ENCODE results near the gene CALR3.

Gene CALR3

GRCh38 chr19:16435999-16436650, 59.8 kb downstream of the CALR3 start:
- DNase-seq (ENCODE audit: insufficient read length, low spot score) (no peak), FAIRE-seq (peak; percentile 58)

DNA sequence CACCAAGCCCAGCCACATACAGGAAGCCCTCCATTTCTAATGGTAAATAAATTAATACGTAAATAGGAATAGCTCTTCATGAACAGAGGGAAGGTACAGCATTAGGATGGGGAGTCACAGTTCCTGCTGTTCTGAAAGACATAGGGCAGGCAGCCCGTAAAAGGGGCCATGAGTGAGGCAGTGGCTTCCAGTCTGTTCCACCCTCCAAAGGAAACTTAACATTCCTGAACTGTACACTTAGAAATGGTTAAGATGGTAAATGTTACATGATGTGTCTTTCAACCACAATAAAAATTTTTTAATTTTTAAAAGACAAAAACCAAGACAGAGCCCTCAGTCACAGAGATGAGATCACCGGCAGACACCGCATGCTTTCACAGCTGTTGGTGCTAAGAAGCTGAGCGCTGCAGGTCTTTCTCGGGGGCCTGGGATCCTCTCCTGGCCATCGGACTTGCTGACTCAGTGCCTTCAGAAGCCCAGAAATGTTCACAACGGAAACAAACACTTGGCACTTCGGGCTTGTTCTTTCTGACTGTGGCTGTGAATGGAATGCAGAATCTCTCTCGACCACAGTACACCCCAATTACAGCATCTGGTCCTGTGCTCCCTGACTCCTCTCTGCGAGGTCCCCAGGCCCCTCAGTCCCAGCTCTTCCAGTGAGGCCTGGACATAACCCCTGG, 60.6 kb downstream of the CALR3 start:
- FAIRE-seq (no peak), DNase-seq (ENCODE audit: insufficient read length, low spot score) (no peak)

DNA sequence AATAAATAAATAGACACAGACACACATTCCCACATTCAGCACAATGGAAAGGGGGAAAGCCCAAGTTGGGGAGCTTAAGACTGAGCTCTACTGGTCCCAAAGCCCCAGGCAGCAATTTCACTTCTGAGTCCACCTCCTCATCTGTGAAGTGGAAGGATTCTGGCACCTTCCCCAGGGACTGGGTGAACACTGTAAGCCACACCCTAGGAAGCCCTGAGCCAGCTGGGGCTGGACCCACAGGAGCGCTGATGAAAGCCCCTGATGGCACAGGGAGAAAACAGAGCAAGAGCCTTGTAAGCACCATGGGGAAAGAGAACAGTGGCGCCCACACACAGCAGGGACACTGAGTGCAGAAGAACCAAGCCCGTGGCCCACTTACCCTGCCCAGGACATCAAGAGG, 62.0 kb downstream of the CALR3 start:
- DNase-seq (ENCODE audit: insufficient read length, low spot score) (no peak), FAIRE-seq (no peak)

DNA sequence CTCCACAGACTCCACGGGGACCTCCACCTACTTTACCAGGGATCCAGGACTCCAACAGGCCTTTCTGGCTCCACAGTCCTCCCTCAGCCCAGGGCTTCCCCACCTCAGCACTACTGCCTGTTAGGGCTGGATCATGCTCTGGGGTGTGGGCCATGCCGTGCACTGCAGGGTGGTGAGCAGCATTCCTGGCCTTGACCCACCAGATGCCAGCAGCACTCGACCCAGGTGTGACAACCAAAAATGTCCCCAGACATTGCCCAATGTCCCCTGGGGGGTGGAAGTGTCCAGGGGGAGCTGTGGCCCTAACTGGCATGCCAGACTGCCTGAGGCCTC, 66.2 kb downstream of the CALR3 start:
- FAIRE-seq (no peak), DNase-seq (ENCODE audit: insufficient read length, low spot score) (no peak)

- DNase-seq (ENCODE audit: insufficient read length, low spot score) (no peak), FAIRE-seq (no peak)
Measured at GRCh38 chr19:16429066-16429758, 66.8 kb downstream of the CALR3 start.

Measured in GM19239 (cell line).